ENCODE results near the gene NDUFAF2. TPM values are rescaled to one million over a fixed set of nuclear protein-coding genes. Genes with fewer than 3 reads are reported as not detected.
"Not testable (repeated sequence)": the region's sequence is repeated elsewhere in the genome, so short reads cannot be mapped to it uniquely, and the experiment has no call there.

Gene NDUFAF2
- total RNA-seq, 1 donor from 2014 or later: 18.1 TPM

GRCh38 chr5:60993425-60993824, 48.4 kb downstream of the NDUFAF2 start:
- DNase-seq: no peak

GRCh38 chr5:60993875-60994571, 49.0 kb downstream of the NDUFAF2 start:
- DNase-seq: no peak

- DNase-seq: no peak
Observed at GRCh38 chr5:60996368-60996767, 51.4 kb downstream of the NDUFAF2 start.

- DNase-seq: no peak
Observed at GRCh38 chr5:60997721-60998120, 52.7 kb downstream of the NDUFAF2 start.

- DNase-seq: no peak
Observed at GRCh38 chr5:61000887-61001286, 55.9 kb downstream of the NDUFAF2 start.

- DNase-seq: no peak
Observed at GRCh38 chr5:61001647-61002046, 56.6 kb downstream of the NDUFAF2 start.

GRCh38 chr5:61002611-61003355, 57.8 kb downstream of the NDUFAF2 start:
- no peak for DNase-seq

- no peak for DNase-seq
Observed at GRCh38 chr5:61004448-61004847, 59.4 kb downstream of the NDUFAF2 start.

GRCh38 chr5:61009907-61010306, 64.9 kb downstream of the NDUFAF2 start:
- no peak for DNase-seq

- DNase-seq: no peak
Observed at GRCh38 chr5:61010467-61011454, 65.8 kb downstream of the NDUFAF2 start.

- no peak for DNase-seq
Observed at GRCh38 chr5:61018062-61018461, 73.1 kb downstream of the NDUFAF2 start.

- DNase-seq: no peak
Observed at GRCh38 chr5:61019642-61020041, 74.6 kb downstream of the NDUFAF2 start.

GRCh38 chr5:61020415-61020814, 75.4 kb downstream of the NDUFAF2 start:
- no peak for DNase-seq

GRCh38 chr5:61023131-61023530, 78.1 kb downstream of the NDUFAF2 start:
- no peak for DNase-seq

GRCh38 chr5:61026004-61026403, 81.0 kb downstream of the NDUFAF2 start:
- no peak for DNase-seq

- no peak for DNase-seq
Observed at GRCh38 chr5:61028382-61028781, 83.4 kb downstream of the NDUFAF2 start.

GRCh38 chr5:61029456-61030162, 84.6 kb downstream of the NDUFAF2 start:
- DNase-seq: no peak

GRCh38 chr5:61030163-61030482, 85.1 kb downstream of the NDUFAF2 start:
- no peak for DNase-seq

GRCh38 chr5:61031301-61031700, 86.3 kb downstream of the NDUFAF2 start:
- not testable (repeated sequence) for DNase-seq

- DNase-seq: no peak
Observed at GRCh38 chr5:61044545-61044944, 99.5 kb downstream of the NDUFAF2 start.

- DNase-seq: no peak
Observed at GRCh38 chr5:61047346-61047745, 102.3 kb downstream of the NDUFAF2 start.

GRCh38 chr5:61048534-61048933, 103.5 kb downstream of the NDUFAF2 start:
- no peak for DNase-seq

Measured in tongue (tissue), 2 donors.